Measurements from ENCODE around the gene NTSR1.

DNA sequence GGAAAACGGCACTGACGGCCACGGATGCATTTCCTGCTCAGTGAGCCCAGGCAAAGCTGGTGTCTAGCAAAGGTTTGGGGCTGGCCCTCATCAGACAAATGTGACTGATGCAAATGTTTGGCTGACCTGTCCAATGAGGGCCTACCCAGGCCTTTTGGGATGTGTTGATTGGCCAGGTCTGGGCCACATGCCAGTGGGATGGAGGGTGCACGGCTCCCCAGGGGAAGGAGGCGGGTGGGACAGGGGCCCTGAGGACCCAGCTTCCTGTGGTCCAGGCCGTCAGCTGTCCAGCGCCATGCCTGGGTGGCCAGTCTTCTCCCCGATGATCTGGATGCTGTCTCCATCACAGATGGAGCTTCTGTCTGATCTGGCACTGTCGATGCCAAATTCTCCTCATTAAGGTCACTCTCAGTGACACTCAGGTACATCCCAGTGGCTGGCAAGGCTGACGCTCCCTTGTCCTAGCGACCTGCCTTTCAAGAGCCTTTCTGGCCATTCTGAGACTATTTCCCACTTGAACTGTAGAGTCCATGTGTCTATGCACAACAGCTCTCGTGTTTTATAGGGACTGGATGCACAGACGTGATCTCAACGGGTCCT is 43.0 kb downstream of the NTSR1 start:
- TF ChIP-seq POLR2A (IDR thresholded peaks at IDR 0.05): no peak
- TF ChIP-seq, protein P1, sequence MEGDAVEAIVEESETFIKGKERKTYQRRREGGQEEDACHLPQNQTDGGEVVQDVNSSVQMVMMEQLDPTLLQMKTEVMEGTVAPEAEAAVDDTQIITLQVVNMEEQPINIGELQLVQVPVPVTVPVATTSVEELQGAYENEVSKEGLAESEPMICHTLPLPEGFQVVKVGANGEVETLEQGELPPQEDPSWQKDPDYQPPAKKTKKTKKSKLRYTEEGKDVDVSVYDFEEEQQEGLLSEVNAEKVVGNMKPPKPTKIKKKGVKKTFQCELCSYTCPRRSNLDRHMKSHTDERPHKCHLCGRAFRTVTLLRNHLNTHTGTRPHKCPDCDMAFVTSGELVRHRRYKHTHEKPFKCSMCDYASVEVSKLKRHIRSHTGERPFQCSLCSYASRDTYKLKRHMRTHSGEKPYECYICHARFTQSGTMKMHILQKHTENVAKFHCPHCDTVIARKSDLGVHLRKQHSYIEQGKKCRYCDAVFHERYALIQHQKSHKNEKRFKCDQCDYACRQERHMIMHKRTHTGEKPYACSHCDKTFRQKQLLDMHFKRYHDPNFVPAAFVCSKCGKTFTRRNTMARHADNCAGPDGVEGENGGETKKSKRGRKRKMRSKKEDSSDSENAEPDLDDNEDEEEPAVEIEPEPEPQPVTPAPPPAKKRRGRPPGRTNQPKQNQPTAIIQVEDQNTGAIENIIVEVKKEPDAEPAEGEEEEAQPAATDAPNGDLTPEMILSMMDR (IDR thresholded peaks at IDR 0.05): no peak

Data from testis (tissue), 2 donors.